WTC11 (cell line): Measurements from ENCODE around the gene TIGD3. TPM values are rescaled to one million over a fixed set of nuclear protein-coding genes. Genes with fewer than 3 reads are reported as not detected.

Experiments used
- ATAC-seq: fragments of 200-7000 bp; cut with Tn5 transposase; 2 replicates; pipeline ENCODE4 v1.10.0; 2021; ENCODE audit warnings: mild to moderate bottlenecking, moderate library complexity
- CTCF ChIA-PET: fragments of 300-600 bp; sonication (Branson Sonifier 250); formaldehyde crosslinking; loops from one replicate; lab custom pipeline; 2021; ENCODE audit warnings: antibody characterized with exemption; lab: Charles Lee
- POLR2A ChIA-PET: fragments of 350-600 bp; sonication (Branson Sonifier 250); formaldehyde crosslinking; loops from one replicate; lab custom pipeline; 2021; ENCODE audit warnings: antibody characterized with exemption; lab: Charles Lee
- DNase-seq: peaks from one replicate; pipeline ENCODE4 v3.0.0; 2021; ENCODE audit warnings: low spot score
- H3K27ac Mint-ChIP-seq: 2 replicates; pipeline ENCODE4 v1.8.0; 2021; ENCODE audit warnings: mixed read lengths
- H3K27me3 Mint-ChIP-seq: 2 replicates; pipeline ENCODE4 v1.8.0; 2021; ENCODE audit warnings: low read depth, mild to moderate bottlenecking, moderate library complexity, mixed read lengths
- H3K36me3 Mint-ChIP-seq: 2 replicates; pipeline ENCODE4 v1.8.0; 2021; ENCODE audit warnings: mixed read lengths
- H3K4me1 Mint-ChIP-seq: 2 replicates; pipeline ENCODE4 v1.8.0; 2022; ENCODE audit warnings: mixed read lengths
- H3K4me3 Mint-ChIP-seq: 2 replicates; pipeline ENCODE4 v1.8.0; 2021; ENCODE audit warnings: mild to moderate bottlenecking, moderate library complexity, mixed read lengths
- H3K9me3 Mint-ChIP-seq: 2 replicates; pipeline ENCODE4 v1.8.0; 2021; ENCODE audit warnings: mixed read lengths
- AR ChIP-seq: fragments of 250-450 bp; sonication (Bioruptor Pico); IDR thresholded peaks from 2 replicates; pipeline ENCODE4 v1.9.0; 2021; ENCODE audit warnings: mild to moderate bottlenecking
- CBFB ChIP-seq: sonication (generic); formaldehyde crosslinking; IDR thresholded peaks from 2 replicates; pipeline ENCODE4 v1.8.1; 2022; ENCODE audit warnings: mild to moderate bottlenecking, low read depth, missing genetic modification reagents
- CREB1 ChIP-seq: sonication (generic); formaldehyde crosslinking; IDR thresholded peaks from 2 replicates; pipeline ENCODE4 v1.8.0; 2023; ENCODE audit warnings: mild to moderate bottlenecking, missing genetic modification reagents
- EMX1 ChIP-seq: fragments of 250-450 bp; sonication (Bioruptor Pico); IDR thresholded peaks from 2 replicates; pipeline ENCODE4 v1.8.0; 2021; ENCODE audit warnings: mild to moderate bottlenecking
- ERG ChIP-seq: fragments of 250-450 bp; sonication (Bioruptor Pico); IDR thresholded peaks from 2 replicates; pipeline ENCODE4 v1.8.0; 2021; ENCODE audit warnings: mild to moderate bottlenecking
- ESRRA ChIP-seq: sonication (generic); formaldehyde crosslinking; IDR thresholded peaks from 2 replicates; pipeline ENCODE4 v1.8.1; 2022; ENCODE audit warnings: mild to moderate bottlenecking, missing genetic modification reagents, borderline replicate concordance
- FOXP1 ChIP-seq: sonication (generic); formaldehyde crosslinking; IDR thresholded peaks from 2 replicates; pipeline ENCODE4 v1.8.0; 2022; ENCODE audit warnings: missing genetic modification reagents, mild to moderate bottlenecking, moderate library complexity, borderline replicate concordance
- GRHL2 ChIP-seq: fragments of 250-450 bp; sonication (Bioruptor Pico); IDR thresholded peaks from 2 replicates; pipeline ENCODE4 v1.8.0; 2022; ENCODE audit warnings: mild to moderate bottlenecking, moderate library complexity; ENCODE audit not compliant: insufficient replicate concordance, severe bottlenecking
- NFE2L1 ChIP-seq: sonication (generic); formaldehyde crosslinking; IDR thresholded peaks from 2 replicates; pipeline ENCODE4 v1.8.1; 2023; ENCODE audit warnings: missing genetic modification reagents
- NR3C1 ChIP-seq: sonication (generic); formaldehyde crosslinking; conservative IDR thresholded peaks from 2 replicates; pipeline ENCODE4 v1.8.1; 2023; ENCODE audit warnings: low read depth, mild to moderate bottlenecking, missing genetic modification reagents
- PRRX2 ChIP-seq: fragments of 250-450 bp; sonication (Bioruptor Pico); IDR thresholded peaks from 2 replicates; pipeline ENCODE4 v1.8.0; 2021; ENCODE audit warnings: mild to moderate bottlenecking
- ZNF263 ChIP-seq: sonication (generic); formaldehyde crosslinking; IDR thresholded peaks from 2 replicates; pipeline ENCODE4 v1.8.1; 2022; ENCODE audit warnings: low read depth, mild to moderate bottlenecking, moderate library complexity, missing genetic modification reagents
- ZNF423 ChIP-seq: fragments of 250-450 bp; sonication (Bioruptor Pico); IDR thresholded peaks from 2 replicates; pipeline ENCODE4 v2.1.2; 2022; ENCODE audit warnings: mild to moderate bottlenecking, moderate library complexity
- total RNA-seq: library from RNA; stranded (reverse); gene quantifications from 3 replicates; pipeline ENCODE4 v1.2.3, GENCODE V29; 2021
- TF ChIP-seq, protein P1 (sequence below): sonication (generic); formaldehyde crosslinking; IDR thresholded peaks from 2 replicates; pipeline ENCODE4 v1.8.0; 2022; ENCODE audit warnings: mild to moderate bottlenecking, missing genetic modification reagents
- TF ChIP-seq, protein P2 (sequence below): sonication (generic); formaldehyde crosslinking; IDR thresholded peaks from 2 replicates; pipeline ENCODE4 v1.8.1; 2022; ENCODE audit warnings: low read depth, missing genetic modification reagents, borderline replicate concordance
- TF ChIP-seq, protein P3 (sequence below): fragments of 200-600 bp; IDR thresholded peaks from 2 replicates; pipeline ENCODE4 v1.8.0; 2022; ENCODE audit warnings: antibody characterized with exemption

Gene TIGD3
- total RNA-seq, 1 experiment from 2014 or later = 1.9 TPM

DNA sequence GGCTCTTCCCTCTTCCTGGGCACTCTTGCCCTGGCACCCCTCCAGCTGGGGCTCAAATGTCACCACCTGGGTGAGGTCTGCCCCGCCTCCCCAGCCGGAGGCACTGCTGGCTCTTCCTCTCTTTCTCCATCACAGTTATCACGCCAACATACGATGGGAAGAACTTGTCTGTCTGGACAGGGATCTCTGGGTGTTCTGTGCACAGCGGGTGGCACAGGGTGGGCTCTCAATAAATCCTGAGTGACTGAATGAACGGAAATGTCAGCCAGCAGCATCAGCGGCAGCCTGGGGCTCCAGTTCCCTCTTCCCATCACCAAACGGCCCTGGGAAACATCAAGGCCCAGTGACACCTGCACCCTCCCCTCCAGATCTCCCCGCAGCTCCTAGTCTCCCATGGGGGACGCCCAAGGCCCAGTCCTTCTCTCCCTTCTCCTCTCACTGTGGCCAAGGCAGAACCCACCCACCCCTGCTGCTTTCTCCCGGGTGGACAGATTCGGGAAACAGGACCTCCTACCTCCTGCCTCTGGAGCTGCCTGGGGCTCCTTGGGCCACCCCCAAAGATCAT, 28.3 kb downstream of the TIGD3 start:
- no peak for DNase-seq
- Mint-ChIP-seq H3K4me3 (peak overlapping the region; percentile 36; the same call in 1 of the 2 replicates), H3K4me1 (peaks cover 25% of the 10 kb centered on the region), H3K36me3 (no peaks in the 10 kb centered on the region), H3K27me3 (no peaks in the 10 kb centered on the region; the same call in 1 of the 2 replicates), H3K9me3 (no peaks in the 10 kb centered on the region), H3K27ac (peak overlapping the region; percentile 86)
- ChIA-PET CTCF (interaction anchor here (1.0 kb wide), 1 partner anchor 127 kb away, joined by 3 read pairs; no protein-coding TSS in a partner anchor), POLR2A (interaction anchor here (0.6 kb wide), 1 partner anchor 335 kb away, joined by 3 read pairs; no protein-coding TSS in a partner anchor)
- TF ChIP-seq GRHL2 (CRISPR knock-in tag) (no peak), EMX1 (CRISPR knock-in tag) (no peak), NR3C1 (CRISPR knock-in tag) (no peak), AR (no peak), FOXP1 (no peak), ERG (no peak), NFE2L1 (CRISPR knock-in tag) (no peak), ZNF263 (CRISPR knock-in tag) (no peak), ESRRA (CRISPR knock-in tag) (no peak), PRRX2 (no peak), CREB1 (CRISPR knock-in tag) (no peak), CBFB (CRISPR knock-in tag) (no peak)
- TF ChIP-seq, protein P1, sequence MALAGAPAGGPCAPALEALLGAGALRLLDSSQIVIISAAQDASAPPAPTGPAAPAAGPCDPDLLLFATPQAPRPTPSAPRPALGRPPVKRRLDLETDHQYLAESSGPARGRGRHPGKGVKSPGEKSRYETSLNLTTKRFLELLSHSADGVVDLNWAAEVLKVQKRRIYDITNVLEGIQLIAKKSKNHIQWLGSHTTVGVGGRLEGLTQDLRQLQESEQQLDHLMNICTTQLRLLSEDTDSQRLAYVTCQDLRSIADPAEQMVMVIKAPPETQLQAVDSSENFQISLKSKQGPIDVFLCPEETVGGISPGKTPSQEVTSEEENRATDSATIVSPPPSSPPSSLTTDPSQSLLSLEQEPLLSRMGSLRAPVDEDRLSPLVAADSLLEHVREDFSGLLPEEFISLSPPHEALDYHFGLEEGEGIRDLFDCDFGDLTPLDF (CRISPR knock-in tag) = no peak
- TF ChIP-seq, protein P2, sequence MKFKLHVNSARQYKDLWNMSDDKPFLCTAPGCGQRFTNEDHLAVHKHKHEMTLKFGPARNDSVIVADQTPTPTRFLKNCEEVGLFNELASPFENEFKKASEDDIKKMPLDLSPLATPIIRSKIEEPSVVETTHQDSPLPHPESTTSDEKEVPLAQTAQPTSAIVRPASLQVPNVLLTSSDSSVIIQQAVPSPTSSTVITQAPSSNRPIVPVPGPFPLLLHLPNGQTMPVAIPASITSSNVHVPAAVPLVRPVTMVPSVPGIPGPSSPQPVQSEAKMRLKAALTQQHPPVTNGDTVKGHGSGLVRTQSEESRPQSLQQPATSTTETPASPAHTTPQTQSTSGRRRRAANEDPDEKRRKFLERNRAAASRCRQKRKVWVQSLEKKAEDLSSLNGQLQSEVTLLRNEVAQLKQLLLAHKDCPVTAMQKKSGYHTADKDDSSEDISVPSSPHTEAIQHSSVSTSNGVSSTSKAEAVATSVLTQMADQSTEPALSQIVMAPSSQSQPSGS (CRISPR knock-in tag) = no peak
- TF ChIP-seq, protein P3, sequence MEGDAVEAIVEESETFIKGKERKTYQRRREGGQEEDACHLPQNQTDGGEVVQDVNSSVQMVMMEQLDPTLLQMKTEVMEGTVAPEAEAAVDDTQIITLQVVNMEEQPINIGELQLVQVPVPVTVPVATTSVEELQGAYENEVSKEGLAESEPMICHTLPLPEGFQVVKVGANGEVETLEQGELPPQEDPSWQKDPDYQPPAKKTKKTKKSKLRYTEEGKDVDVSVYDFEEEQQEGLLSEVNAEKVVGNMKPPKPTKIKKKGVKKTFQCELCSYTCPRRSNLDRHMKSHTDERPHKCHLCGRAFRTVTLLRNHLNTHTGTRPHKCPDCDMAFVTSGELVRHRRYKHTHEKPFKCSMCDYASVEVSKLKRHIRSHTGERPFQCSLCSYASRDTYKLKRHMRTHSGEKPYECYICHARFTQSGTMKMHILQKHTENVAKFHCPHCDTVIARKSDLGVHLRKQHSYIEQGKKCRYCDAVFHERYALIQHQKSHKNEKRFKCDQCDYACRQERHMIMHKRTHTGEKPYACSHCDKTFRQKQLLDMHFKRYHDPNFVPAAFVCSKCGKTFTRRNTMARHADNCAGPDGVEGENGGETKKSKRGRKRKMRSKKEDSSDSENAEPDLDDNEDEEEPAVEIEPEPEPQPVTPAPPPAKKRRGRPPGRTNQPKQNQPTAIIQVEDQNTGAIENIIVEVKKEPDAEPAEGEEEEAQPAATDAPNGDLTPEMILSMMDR = no peak
- ATAC-seq = no peak

DNA sequence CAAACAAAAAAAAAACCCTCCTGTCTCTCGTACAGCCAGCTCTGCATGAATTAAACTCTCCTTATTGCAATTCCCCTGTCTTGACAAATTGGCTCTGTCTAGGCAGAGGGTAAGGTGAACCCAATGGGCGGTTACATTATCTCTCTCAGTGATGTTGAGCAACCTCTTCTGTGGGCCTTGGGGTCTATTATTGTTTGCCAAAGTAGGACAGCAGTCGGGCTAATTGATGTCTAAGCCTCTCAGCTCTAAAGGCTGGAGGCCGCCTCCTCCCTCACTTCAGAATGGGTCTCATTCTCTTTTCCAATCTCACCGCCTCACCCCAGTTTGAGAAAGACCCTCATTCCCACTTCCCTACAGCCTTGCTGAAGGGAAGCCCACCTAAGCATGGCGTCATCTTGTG, 29.2 kb downstream of the TIGD3 start:
- Mint-ChIP-seq H3K36me3 (no peaks in the 10 kb centered on the region), H3K9me3 (no peaks in the 10 kb centered on the region), H3K4me3 (no peak overlapping the region), H3K4me1 (peaks cover 25% of the 10 kb centered on the region), H3K27me3 (no peaks in the 10 kb centered on the region; the same call in 1 of the 2 replicates), H3K27ac (no peak overlapping the region)
- ATAC-seq (no peak), DNase-seq (no peak)
- ChIA-PET CTCF (interaction anchor here (1.2 kb wide), 1 partner anchor 68 kb away, joined by 3 read pairs; no protein-coding TSS in a partner anchor), POLR2A (interaction anchor here (0.6 kb wide), 1 partner anchor 334 kb away, joined by 3 read pairs; no protein-coding TSS in a partner anchor)
- TF ChIP-seq ZNF423 (CRISPR knock-in tag) = no peak
